Measurements from ENCODE around the gene CTSL.
A peak's percentile ranks its signal among the peaks of the same experiment; 100 is the strongest.

Gene CTSL

GRCh38 chr9:87725900-87726709, at the start of gene CTSL:
Gene CTSL (plus strand): TSS chr9:87726119. CDS start chr9:87727604, 1,485 bp downstream.
- DNase-seq (ENCODE audit: low read depth, low spot score), result peak; percentile 89

GRCh38 chr9:87676976-87677775, 48.7 kb upstream of the CTSL start:
- peak; percentile 25 for DNase-seq (ENCODE audit: low read depth, low spot score)

- DNase-seq (ENCODE audit: low read depth, low spot score), result no peak
Measured at GRCh38 chr9:87677776-87678587, 47.9 kb upstream of the CTSL start.

DNA sequence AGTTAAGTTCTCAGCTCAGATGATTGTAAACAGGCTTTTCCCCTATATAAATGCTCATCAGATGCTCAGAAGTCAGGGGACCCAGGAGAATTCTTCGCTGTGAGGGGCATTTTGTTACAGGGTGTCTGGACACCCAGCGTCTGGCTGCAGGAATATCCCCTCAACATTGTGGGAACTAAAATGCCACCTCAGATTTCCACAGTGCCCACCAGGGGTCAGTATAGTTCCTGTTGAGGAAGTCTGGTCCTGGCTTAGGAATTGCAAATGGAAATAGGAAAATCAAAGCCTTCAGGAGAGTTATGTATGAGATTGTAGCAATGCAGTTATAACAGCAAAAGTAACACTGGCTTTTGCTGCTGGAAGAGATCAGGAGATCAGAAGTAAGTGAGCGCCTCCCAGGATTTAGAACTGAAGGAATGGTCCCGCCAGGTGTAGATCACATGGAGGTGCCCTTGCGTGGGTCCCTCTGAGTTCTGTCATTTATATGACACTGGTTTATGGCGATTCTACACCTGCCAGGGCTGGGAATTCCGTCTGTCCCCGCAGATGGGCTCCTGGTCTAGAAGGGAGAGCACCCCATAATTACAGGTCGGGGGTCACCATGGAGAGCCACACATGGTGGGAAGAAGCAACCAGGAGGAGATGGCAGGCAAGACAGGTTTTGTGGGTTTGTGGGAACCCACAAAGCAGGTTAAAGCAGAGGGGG, 47.1 kb upstream of the CTSL start:
- peak; percentile 85 for DNase-seq (ENCODE audit: low read depth, low spot score)

DNA sequence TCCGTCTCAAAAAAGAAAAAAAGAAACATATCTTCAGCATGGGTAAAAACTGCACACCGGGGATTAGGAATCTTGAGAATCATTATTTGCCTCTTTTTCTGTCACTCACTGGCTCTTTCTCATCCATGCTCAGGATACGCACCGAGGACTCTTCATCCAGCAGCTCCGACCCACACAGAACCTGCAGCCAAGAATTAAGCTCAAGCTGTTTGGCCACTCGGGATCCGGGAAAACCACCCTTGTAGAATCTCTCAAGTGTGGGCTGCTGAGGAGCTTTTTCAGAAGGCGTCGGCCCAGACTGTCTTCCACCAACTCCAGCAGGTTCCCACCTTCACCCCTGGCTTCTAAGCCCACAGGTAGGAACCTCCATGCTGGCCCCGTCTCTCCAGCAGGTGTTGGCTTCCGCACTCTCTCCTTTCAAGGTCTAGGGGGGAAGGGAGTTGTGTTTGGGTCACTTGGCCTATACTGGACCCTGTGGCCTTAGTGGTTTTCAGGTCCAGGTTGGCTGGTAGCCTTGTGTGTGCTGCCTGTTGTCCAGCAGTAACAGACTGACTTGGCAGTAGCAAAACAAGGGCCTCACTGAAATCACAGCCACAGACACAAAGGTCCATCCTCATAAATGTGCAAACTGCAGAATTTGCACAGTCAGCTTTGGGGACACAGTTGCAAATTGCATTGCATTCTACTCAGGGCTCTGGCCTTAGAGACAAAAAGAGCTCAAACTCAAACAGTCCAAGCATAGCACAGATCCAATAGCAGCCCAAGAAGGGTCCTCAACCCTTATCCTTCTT, 44.5 kb upstream of the CTSL start:
- no peak for DNase-seq (ENCODE audit: low read depth, low spot score)

- DNase-seq (ENCODE audit: low read depth, low spot score), result no peak
Measured at GRCh38 chr9:87682085-87682484, 43.8 kb upstream of the CTSL start.

- no peak for DNase-seq (ENCODE audit: low read depth, low spot score)
Measured at GRCh38 chr9:87682618-87683017, 43.3 kb upstream of the CTSL start.

- DNase-seq (ENCODE audit: low read depth, low spot score), result no peak
Measured at GRCh38 chr9:87683751-87684626, 41.9 kb upstream of the CTSL start.

GRCh38 chr9:87684627-87685219, 41.2 kb upstream of the CTSL start:
- peak; percentile 57 for DNase-seq (ENCODE audit: low read depth, low spot score)

GRCh38 chr9:87685441-87685840, 40.5 kb upstream of the CTSL start:
- DNase-seq (ENCODE audit: low read depth, low spot score), result no peak

DNA sequence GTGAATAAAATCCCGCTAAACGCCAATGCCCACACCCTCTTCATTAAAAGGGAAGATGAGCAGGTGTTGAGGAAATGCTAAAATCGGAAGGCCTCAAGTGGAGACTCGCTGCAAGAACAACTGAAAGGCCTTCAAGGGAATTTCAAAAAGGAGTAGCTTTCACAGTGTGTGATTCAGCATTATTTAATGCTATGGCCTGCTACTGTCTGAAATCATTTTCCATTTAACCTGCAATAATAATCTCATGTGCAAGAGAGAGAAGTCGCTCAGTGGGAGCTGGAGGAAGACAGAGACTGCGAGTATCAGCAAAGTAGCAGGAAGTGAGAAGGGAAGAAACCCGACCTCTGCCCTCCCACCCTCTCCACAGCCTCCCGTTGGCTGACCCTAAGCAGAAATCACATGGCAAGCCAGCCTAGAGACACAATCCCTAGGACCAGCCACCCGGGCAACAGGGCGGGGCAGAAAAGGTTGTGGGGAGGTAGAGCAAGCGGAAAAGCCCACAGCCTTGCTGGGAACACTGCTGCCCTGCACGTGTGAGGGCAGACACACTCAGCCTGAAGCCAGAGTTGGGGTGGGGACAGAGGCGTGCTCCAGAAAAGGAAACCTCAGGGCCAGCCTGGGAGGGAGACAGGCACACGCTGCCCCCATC, 39.9 kb upstream of the CTSL start:
- DNase-seq (ENCODE audit: low read depth, low spot score), result no peak

DNA sequence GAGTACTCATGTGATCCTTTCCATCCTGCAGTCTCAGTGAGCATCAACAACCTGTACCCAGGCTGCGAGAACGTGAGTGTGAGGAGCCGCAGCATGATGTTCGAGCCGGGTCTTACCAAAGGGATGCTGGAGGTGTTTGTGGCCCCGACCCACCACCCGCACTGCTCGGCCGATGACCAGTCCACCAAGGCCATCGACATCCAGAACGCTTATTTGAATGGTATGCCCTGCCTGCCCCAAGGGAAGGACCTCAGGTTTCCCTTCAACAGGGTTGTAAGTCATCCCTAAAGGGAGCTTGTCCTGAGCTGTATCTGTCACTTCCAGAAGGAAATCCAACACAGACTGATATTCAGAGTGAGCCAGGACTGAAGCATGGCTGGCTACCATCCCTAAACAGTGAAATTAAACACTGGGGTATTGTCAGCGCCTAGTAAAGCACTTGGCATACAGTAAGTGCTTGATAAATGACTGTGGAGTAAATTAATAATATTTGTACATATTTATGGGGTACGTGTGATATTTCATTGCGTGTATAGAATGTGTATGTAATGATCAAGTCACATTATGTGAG, 39.3 kb upstream of the CTSL start:
- DNase-seq (ENCODE audit: low read depth, low spot score), result no peak

DNA sequence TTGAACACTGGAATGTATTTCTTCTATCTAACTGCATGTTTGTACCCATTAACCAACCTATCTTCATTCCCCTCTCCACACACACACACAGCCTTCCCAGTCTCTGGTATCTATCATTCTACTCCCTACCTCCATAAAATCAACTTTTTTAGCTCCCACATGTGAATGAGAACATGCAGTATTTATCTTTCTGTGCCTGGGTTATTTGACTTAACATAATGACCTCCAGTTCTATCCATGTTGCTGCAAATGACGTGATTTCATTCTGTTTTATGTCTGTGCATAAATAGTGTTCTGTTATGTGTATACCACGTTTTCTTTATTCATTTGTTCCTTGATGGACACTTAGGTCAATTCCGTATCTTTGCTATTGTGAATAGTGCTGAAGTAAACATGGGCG, 38.7 kb upstream of the CTSL start:
- DNase-seq (ENCODE audit: low read depth, low spot score), result no peak

DNA sequence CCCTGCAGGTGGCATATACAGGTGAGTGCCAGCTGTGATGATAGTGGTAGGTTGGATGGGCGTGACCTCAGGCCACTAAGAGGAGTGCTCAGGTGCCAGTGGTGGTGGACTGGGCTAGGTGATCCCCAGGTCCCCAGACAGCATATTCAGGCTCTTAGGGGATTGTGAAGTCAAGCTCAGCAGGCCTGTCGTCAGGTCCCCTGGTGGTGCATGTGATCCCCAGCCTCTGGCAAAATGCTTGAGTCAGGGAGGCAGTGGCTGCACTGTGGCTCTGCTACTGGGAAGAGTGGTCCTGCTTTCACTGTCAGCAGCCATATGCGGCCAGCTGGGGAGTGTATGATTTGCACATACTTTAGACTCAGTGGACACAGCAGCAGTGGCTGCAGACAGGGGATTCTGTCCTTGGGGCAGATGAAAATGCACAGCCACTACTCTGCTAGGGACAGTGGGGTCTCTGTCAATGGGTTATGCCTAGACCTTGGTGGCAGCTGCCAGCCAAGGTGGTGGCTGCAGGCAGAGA, 31.6 kb upstream of the CTSL start:
- no peak for DNase-seq (ENCODE audit: low read depth, low spot score)

- no peak for DNase-seq (ENCODE audit: low read depth, low spot score)
Measured at GRCh38 chr9:87695523-87695922, 30.4 kb upstream of the CTSL start.

DNA sequence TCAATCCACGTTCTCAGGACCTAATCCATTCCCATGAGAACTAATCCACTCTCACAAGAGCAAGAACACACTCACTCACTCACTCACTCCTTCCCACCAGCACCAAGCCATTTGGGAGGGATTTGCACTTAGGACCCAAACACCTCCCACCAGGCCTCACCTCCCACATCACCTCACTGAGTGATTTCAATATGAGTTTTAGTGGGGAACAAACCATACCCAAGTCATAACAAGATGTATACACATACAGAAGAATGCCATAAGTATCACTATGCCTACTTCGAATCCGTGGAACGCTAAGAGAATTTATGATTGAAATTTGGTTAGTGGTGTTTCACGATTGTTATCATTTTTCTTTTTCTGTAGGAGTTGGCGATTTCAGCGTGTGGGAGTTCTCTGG, 29.3 kb upstream of the CTSL start:
- DNase-seq (ENCODE audit: low read depth, low spot score), result no peak

- no peak for DNase-seq (ENCODE audit: low read depth, low spot score)
Measured at GRCh38 chr9:87698069-87698809, 27.7 kb upstream of the CTSL start.
